NAMALWA (cell line): ENCODE measurements around the gene GGCT.
"Not testable (repeated sequence)": the region's sequence is repeated elsewhere in the genome, so short reads cannot be mapped to it uniquely, and the experiment has no call there.

Experiments used
- DNase-seq: peaks from one replicate; pipeline ENCODE4 v3.0.0-alpha.2; 2015; ENCODE audit warnings: low spot score

The GGCT gene

DNA sequence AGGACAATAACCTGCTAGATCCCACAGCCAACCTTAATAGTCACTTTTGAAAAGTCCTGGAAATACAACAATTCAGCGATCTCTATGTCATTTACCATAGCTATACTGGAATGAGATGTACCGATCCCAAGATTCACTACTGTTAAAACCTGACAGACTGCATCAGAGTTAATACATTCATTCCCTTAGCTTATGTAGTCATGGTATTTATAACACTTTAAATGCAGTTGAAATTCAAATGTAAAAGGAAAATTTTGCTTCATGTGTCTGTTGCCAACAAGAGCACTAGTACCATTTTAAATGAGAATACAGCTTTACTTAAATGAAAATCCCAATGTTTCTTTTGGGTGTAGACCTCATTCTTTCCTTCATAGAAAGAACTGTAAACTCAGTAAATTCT is 11.1 kb upstream of the GGCT start:
- DNase-seq = no peak

- no peak for DNase-seq
These were observed 10.1 kb upstream of the GGCT start for GRCh38 chr7:30514776-30515175.

GRCh38 chr7:30514177-30514576 is 9.5 kb upstream of the GGCT start:
- DNase-seq = no peak

- DNase-seq = no peak
These were observed 9.1 kb upstream of the GGCT start for GRCh38 chr7:30513762-30514161.

GRCh38 chr7:30511973-30512662 is 7.5 kb upstream of the GGCT start:
- DNase-seq = peak; percentile 46

- no peak for DNase-seq
These were observed 6.9 kb upstream of the GGCT start for GRCh38 chr7:30511494-30511893.

GRCh38 chr7:30510124-30511075 is 5.8 kb upstream of the GGCT start:
- peak; percentile 73 for DNase-seq

DNA sequence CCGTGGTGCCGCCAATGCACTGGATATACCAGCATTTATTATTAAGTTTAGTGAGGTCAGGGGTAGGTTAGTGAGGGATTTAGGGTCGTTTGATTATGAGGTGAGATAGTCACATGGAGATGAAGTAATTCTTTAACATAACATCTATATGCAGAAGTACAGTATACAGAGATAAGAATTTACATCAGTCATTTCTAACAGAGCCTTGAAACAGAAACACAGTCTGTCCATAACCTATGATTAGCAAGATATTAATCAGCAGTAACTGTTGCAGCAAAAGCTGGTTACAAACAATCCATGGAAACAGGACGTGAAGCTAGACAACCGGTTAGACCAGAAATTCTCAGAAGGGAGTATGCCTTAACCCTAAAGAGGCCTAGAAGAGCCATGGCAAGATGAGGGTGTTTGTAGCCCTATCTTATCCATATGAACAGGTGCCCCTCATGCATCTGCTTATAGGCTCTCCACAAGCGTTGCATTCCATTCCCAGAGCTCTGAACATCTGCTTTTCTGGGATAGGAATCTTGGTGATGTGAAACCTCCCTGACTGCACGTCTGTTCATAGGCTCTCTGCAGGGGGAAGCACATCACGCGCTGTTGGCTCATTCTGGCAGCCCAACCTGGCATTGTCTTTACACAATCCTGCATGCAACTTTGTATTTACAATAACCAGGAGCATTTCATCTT is 4.7 kb upstream of the GGCT start:
- not testable (repeated sequence) for DNase-seq

DNA sequence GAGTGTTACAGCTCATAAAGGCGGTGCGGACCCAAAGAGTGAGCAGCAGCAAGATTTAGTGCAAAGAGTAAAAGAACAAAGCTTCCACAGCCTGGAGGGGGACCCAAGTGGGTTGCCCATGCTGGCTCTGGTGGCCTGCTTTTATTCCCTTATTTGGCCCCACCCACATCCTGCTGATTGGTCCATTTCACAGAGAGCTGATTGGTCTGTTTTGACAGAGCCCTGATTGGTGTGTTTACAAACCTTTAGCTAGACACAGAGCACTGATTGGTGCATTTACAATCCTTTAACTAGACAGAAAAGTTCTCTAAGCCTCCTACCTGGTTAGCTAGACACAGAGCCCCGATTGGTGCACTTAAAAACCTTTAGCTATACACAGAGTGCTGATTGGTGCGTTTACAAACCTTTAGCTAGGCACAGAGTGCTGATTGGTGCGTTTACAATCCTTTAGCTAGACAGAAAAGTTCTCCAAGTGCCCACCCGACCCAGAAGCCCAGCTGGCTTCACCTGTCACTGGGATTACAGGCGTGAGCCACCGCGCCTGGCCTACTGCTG is 2.8 kb upstream of the GGCT start:
- peak; percentile 29 for DNase-seq

DNA sequence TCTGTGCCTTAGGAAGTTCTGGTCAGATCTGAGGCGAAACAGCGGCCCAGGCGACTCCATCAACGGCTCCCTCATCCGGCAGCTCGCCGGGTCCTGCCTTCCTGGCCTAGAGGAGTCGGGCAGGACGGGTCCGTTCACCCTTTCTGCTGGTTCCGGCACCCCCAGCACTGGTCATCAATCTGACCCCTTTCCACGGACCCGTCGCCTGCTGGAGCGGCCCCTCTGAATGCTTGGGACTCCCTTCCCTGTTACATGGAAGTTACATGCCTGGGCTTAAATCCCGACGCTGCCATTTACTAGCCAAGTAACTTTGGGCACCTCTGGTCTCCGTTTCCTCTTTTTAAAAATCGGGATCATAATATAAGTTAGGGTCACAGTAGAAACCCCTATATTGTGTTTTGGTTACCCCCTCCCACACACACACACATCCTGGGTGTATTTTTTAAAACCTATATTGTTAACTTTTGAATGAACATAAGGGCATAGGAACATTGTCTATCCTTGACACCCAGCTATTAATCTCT is 607 bp upstream of the GGCT start:
- DNase-seq = no peak

DNA sequence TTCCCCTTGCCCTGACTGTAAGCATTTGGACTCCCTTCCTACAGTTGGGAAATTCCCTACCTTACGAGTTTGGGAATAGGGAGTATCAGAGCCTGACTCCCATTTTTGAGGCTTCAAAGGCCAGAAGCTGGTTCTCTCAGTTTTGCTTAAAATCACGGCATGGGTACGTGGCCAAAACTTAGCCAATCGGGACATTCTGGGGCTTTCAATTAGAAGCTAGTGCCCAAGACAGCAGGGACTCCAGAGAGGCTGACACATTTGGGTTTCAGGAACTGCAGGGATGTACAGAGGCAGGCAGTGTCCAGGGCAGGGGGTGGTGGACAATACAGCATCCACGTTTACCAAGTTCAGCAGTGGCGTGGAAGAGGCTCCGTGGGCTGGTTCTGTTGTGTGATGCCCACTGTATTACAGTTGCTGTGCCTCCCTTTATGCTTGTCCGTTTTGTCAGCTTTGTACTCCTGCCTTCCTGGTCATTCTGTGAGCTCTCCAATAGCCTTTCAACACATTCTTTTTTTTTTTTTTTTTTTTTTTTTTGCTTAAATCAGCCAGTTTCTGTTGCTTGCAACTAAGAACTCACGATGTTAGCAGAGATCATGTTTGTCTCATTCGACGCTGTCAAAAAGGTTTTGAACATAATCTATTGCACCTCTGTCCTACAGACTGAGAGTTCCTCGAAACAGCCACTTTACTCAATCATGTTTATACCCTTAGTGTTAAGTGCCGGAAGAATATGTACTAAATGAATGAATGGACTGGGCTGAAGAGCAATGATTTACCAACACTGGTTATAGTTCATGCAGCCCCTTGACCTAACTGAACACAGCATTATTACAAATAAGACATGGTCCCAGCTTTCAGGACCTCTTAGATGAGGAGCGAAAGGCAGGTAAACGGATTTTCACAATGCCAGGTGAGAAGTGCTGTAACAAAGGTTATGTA is 1.1 kb downstream of the GGCT start:
- DNase-seq = peak; percentile 35

- DNase-seq = no peak
These were observed 2.0 kb downstream of the GGCT start for GRCh38 chr7:30502470-30503251.

- no peak for DNase-seq
These were observed 3.4 kb downstream of the GGCT start for GRCh38 chr7:30501264-30501663.

- DNase-seq = no peak
These were observed 11.4 kb downstream of the GGCT start for GRCh38 chr7:30493228-30493627.

- no peak for DNase-seq
These were observed 13.2 kb downstream of the GGCT start for GRCh38 chr7:30491417-30491816.

- DNase-seq = no peak
These were observed 17.3 kb downstream of the GGCT start for GRCh38 chr7:30487371-30487770.

DNA sequence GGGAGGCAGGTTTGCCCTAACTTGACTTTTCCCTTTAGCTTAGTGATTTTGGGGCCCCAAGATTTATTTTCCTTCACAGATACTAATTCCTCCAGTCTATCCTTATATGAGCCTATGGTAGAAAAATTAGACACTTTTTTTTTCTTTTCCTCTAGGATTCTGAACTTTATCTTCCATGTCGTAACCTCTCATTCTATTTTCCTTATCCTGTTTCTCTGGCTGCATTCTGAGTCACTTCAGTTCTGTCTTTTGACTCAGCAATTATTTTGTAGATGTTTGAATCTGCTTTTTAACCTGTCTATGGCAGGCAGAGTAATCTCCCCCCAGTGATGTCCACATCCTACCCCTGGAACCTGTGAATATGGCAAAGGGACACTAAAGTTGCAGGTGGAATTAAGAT is 19.0 kb downstream of the GGCT start:
- no peak for DNase-seq

GRCh38 chr7:30481416-30481815 is 23.2 kb downstream of the GGCT start:
- not testable (repeated sequence) for DNase-seq

DNA sequence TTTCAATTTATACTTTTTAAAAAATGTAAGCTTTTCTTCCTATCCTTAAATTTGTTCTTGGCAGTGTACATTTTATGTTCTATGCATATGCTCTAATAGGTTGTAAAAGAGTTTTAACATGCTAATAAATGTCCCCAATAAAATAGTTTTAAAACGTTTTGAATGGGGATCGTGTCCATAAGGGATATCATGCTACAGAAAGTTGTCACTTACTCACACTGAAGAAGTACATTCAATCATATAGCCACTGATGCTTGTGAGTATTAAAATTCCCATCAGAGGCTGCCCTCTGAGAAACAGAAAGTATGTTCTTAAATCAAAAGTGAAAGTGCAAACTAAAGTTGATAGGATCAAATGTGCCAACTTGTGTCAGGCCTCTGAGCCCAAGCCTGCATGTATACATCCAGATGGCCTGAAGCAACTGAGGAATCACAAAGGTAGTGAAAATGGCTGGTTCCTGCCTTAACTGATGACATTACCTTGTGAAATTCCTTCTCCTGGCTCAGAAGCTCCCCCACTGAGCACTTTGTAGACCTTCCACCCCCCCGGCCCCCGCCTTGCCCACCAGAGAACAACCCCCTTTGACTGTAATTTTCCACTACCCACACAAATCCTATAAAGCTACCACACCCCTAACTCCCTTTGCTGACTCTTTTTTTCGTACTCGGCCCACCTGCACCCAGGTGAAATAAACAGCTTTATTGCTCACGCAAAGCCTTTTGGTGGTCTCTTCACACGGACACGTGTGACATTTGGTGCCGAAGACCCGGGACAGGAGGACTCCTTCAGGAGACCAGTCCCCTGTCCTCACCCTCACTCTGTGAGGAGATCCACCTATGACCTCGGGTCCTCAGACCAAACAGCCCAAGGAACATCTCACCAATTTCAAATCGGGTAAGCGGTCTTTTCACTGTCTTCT is 25.2 kb downstream of the GGCT start:
- DNase-seq = peak; percentile 73
